Measurements from ENCODE around the gene RNU6-9.

Gene RNU6-9

GRCh38 chr19:937259-937694, 44.0 kb downstream of the RNU6-9 start:
- no peak for DNase-seq

DNA sequence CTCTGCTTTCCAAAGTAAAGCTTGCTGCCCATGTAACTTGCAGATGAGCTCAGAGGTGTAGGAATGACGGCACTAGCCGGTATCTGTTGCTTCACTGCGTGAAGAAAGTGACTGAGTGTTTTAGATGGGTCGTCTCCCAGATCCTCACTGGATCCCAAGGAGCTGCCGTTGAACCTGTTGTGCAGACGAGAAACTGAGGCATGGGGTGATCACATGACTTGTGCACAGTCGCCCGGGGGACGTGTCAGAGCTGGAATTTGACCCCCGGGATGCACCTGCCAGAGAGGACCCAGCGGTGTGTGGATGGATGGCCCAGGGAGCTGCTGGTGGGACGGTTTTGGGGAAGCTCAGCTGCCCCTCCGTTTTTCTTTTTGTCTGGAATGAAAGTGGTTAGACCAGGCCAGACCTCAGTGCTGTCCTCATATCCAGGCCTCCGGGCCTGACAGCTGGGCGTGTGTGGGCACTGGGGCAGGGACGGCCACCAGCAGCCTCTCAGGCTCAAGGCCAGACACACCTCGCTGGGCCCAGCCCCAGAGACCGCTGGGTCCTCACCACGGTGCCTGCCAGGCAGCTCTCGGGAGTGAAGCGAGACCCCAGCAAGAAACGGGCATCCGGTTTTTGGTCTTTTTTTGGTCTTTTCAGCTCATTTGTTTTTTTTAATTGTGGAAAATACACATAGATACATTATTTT, 45.1 kb downstream of the RNU6-9 start:
- no peak for DNase-seq

DNA sequence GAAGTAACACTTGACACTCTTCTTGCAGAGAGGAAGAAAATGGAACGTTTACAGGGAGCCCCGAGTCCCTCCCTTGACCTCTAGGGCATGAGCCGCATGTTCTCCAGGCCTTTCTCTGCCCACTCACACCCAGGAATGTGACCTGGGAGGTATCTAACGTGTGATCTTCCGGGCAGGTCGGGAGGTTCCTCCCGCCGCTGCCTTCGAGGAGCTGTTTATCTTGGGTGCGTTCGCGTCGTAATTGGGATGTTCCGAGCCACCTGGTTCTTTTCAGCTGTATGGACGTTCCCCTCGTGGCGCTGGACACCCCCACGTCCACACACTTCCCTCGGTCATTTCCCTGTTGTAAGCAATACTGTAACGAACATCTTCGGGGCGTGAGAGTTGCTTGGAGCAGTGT, 46.2 kb downstream of the RNU6-9 start:
- no peak for DNase-seq

GRCh38 chr19:939922-940321, 46.6 kb downstream of the RNU6-9 start:
- DNase-seq: no peak

GRCh38 chr19:940591-941291, 47.5 kb downstream of the RNU6-9 start:
- DNase-seq: no peak

DNA sequence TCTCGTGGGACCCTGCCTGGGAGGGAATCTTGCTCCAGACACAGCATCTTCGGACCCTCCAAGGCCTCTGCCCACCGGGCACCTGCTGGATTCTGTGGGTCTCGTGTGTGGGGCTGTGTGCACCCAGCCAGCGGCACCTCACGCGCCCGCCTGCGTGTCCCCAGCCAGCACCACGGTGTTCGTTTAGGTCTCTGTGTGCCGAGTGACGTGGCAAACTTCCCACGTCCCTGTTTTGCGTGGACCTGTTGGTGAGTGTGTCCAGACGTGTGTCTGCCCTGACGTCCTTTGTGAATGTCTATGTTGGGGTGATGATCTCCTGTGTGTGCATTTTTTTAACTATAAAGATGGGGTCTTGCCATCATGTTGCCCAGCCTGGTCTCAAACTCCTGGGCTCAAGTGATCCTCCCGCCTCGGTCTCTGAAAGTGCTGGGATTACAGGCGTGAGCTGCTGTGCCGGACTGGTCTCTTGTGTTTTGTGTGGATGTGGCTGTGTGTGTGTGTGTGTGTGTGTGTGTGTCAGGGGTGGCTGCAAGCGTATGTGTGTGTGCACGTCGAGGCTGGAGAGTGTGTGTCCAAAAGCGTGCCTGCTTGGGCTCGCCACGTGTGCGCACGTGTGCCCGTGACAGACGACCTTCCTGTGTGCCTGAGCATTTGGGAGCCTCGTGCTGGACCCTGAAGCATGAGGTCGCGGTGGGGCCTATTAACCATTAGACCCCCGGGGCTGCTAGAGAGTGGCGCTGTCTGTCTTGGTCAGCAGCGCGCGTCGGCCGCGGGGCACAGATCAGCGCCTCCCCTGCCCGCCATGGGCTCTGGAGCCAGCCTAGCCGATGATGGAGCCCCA, 48.2 kb downstream of the RNU6-9 start:
- DNase-seq: no peak

DNA sequence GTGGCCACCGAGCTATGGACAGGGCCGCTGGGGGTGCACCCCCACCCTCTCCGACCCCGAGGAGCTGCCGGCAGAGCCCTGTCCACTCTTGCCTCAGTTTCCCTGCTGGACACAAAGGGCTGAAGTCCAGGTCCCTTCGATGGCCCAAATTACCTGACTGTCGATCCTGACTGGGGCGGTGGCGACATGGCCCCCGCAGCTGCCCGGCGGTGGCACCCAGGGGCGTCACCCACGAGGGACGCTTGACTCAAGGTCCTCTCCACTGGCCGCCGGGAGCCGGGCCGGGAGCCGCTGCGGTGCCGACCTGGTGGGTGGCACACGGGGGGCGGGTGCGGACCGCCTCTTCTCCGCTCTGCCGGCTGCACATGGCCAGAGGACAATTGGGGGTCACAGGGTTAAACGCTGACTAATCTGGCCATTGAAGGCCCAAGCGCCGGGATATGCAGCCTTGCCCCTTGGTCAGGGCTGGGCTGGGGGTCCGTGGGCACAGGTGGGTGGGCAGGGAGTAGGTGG, 48.9 kb downstream of the RNU6-9 start:
- no peak for DNase-seq

Data from NCI-H187 (cell line).